Smooth muscle cell of the pulmonary artery (primary cell): Measurements from ENCODE around the gene ANKFN1. TPM values are rescaled to one million over a fixed set of nuclear protein-coding genes. Genes with fewer than 3 reads are reported as not detected.

ENCODE experiments used
- total RNA-seq: library from RNA; depleted of rRNA; stranded (reverse); fragments of >200 nt; gene quantifications from 2 replicates; pipeline ENCODE4 v1.2.3, GENCODE V29; 2014

Gene ANKFN1, protein sequence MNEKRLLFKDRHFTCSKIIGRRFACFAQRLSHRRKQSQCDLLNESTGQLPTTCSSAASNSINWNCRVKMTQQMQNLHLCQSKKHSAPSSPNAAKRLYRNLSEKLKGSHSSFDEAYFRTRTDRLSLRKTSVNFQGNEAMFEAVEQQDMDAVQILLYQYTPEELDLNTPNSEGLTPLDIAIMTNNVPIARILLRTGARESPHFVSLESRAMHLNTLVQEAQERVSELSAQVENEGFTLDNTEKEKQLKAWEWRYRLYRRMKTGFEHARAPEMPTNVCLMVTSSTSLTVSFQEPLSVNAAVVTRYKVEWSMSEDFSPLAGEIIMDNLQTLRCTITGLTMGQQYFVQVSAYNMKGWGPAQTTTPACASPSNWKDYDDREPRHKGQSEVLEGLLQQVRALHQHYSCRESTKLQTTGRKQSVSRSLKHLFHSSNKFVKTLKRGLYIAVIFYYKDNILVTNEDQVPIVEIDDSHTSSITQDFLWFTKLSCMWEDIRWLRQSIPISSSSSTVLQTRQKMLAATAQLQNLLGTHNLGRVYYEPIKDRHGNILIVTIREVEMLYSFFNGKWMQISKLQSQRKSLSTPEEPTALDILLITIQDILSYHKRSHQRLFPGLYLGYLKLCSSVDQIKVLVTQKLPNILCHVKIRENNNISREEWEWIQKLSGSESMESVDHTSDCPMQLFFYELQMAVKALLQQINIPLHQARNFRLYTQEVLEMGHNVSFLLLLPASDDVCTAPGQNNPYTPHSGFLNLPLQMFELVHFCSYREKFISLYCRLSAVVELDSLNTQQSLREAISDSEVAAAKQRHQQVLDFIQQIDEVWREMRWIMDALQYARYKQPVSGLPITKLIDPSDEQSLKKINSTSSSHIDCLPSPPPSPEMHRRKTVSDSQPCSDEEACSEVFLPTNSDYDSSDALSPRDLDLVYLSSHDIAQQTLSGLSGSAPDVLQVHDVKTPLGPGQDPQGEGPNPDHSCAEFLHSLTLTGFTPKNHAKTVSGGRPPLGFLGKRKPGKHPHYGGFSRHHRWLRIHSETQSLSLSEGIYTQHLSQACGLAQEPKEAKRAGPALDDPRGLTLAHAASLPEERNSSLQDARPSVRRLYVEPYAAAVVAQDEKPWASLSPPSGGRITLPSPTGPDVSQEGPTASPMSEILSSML
- 0.03 and 0.20 TPM in 2 replicates for total RNA-seq

DNA sequence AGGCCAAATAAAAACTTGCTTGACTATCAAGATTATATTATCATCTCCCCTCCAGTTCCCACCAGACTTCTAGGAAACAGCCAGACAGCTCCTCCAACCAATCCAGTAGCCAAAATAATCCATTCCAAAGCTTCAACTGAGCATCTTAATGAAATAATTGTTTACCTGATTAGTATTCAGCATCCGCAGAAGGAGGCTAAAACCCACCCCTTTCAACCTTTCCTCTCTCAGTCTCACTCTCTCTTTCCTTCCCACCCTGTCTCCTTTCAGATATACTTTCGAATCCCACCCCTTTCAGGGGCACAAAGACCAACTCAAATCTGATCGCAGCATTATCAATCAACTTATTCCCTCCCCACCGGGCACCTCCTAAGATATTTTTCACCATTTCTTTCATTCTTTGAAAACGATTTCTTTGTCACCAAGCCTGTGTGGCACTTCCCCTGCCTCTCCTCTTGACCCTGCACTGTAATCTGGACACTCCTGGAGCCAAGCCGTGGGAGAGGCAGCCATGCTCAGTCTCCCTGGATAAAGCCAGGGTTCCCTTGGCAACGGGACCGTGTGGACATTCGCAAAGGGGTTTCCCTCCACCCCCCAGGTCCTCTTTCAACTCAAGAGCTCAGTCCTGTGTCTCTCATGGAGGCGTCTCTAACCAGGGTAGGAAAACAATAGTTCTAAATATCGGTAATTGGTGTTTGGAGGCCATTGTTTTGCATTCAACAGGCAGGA lies at the start of gene ANKFN1:
ANKFN1 (plus strand) TSS at position 602 of the 729 bp plus-strand sequence. CDS start 59,193 bp downstream, outside the sequence.

